ENCODE measurements around the gene SPEM2. TPM values are rescaled to one million over a fixed set of nuclear protein-coding genes. Genes with fewer than 3 reads are reported as not detected.

SPEM2 gene
- total and polyA plus RNA-seq, 2 of the 4 experiments (the other 2 are of a cell fraction) = not detected

- TF ChIP-seq SMC3 (IDR thresholded peaks at IDR 0.05; ENCODE audit: low read depth, low read length) = no peak
Observed at GRCh38 chr17:7462474-7463371, 37.3 kb downstream of the SPEM2 start (continued).

GRCh38 chr17:7463372-7463846 lies 38.0 kb downstream of the SPEM2 start:
- no peak overlapping the region for H2BK120ac ChIP-seq (ENCODE audit: low read depth, low read length)
- ChIA-PET CTCF (no interaction called here), POLR2A (ENCODE audit: unreplicated experiment) (no interaction called here)
- H3K4ac ChIP-seq (ENCODE audit: low read depth, low read length) = no peak overlapping the region
- intact Hi-C loops (cut with micrococcal nuclease) = no loop called here
- no peak overlapping the region for H4K5ac ChIP-seq (ENCODE audit: low read depth, low read length)
- peaks cover 44% of the 10 kb centered on the region for H4K20me1 ChIP-seq (ENCODE audit: insufficient read depth, low read length)
- H3K14ac ChIP-seq (replicated peaks; ENCODE audit: low read depth, low read length) = no peak overlapping the region
- WGBS, 2 experiments (ENCODE audit: extremely low coverage in 2 of 2, insufficient read length in 1 of 2) = 92% methylated on average over 7 of the region's 14 CpGs; no CpG with 5 or more reads in 1 of the 2 experiments
- H3K23ac ChIP-seq (ENCODE audit: low read depth, low read length) = no peak overlapping the region
- no peak overlapping the region for H3K4me2 ChIP-seq (ENCODE audit: low read depth, low read length)
- no peak overlapping the region for H3K18ac ChIP-seq (ENCODE audit: low read depth, low read length)
- H3K27me3 ChIP-seq (ENCODE audit: control insufficient read depth, insufficient read depth, low read length) = no peaks in the 10 kb centered on the region
- H4K8ac ChIP-seq (ENCODE audit: low read depth in 2 of 2, low read length in 2 of 2) = no peak overlapping the region
- no peak overlapping the region for H3K4me3 ChIP-seq (ENCODE audit: insufficient read depth, low read depth, low read length)
- H3K79me1 ChIP-seq (ENCODE audit: low read depth in 1 of 2, low read length in 2 of 2) = peaks cover 16 to 66% of the 10 kb centered on the region in 2 experiments; a peak in 3 of 4 replicates
- H3K9me3 ChIP-seq (ENCODE audit: control insufficient read depth, insufficient read depth, low read length) = no peaks in the 10 kb centered on the region
- no peak overlapping the region for H3K9ac ChIP-seq (ENCODE audit: low read depth, low read length)
- H2BK5ac ChIP-seq (ENCODE audit: low read depth, low read length, poor library complexity, severe bottlenecking) = no peak overlapping the region
- H3K4me1 ChIP-seq (ENCODE audit: control insufficient read depth, insufficient read depth, low read length) = peaks cover 6% of the 10 kb centered on the region; the same call in 1 of the 2 replicates
- ATAC-seq (ENCODE audit: low read depth) (no peak), DNase-seq (no peak)
- peaks cover 46% of the 10 kb centered on the region for H3K36me3 ChIP-seq (ENCODE audit: control insufficient read depth, insufficient read depth, low read length)
- no peak overlapping the region for H2AK9ac ChIP-seq (replicated peaks; ENCODE audit: low read depth, low read length, poor library complexity)
- BruUV-seq (replicated peaks) = no TSS peak
- H2BK20ac ChIP-seq (ENCODE audit: low read depth, low read length) = no peak overlapping the region
- no peak overlapping the region for H2AK5ac ChIP-seq (ENCODE audit: low read depth, low read length)
- H2BK15ac ChIP-seq (ENCODE audit: low read depth, low read length) = no peak overlapping the region
- in situ Hi-C loops (cut with MboI; ENCODE audit: low sequenced_read_pairs) = no loop called here
- no peak overlapping the region for H4K91ac ChIP-seq (ENCODE audit: insufficient read depth, low read depth, low read length)
- no peak overlapping the region for H2AFZ ChIP-seq (replicated peaks; ENCODE audit: low read length, poor library complexity)
- dilution Hi-C loops (cut with HindIII; ENCODE audit: low sequenced_read_pairs, unreplicated experiment) = no loop called here
- H3K56ac ChIP-seq (ENCODE audit: extremely low read depth, insufficient read depth, low read length) = no peak overlapping the region
- no peak overlapping the region for H3K27ac ChIP-seq (ENCODE audit: insufficient read depth, low read length)
- peaks cover 14% of the 10 kb centered on the region for H3K9me1 ChIP-seq (ENCODE audit: insufficient read depth, low read length)
- TF ChIP-seq ELK1 (IDR thresholded peaks at IDR 0.05; ENCODE audit: borderline replicate concordance, low read depth, low read length) (no peak), USF2 (IDR thresholded peaks at IDR 0.05; ENCODE audit: low read depth, low read length) (no peak), NFE2L2 (IDR thresholded peaks at IDR 0.05; ENCODE audit: low read depth, low read length) (no peak), RAD21 (IDR thresholded peaks at IDR 0.05; ENCODE audit: low read length) (no peak), RFX5 (IDR thresholded peaks at IDR 0.05; ENCODE audit: low read depth, low read length) (no peak), MAFK (IDR thresholded peaks at IDR 0.05; ENCODE audit: low read depth, low read length) (no peak), FOS (IDR thresholded peaks at IDR 0.05; ENCODE audit: low read depth, low read length) (no peak), MAZ (IDR thresholded peaks at IDR 0.05; ENCODE audit: borderline replicate concordance, low read depth, low read length) (no peak), MXI1 (IDR thresholded peaks at IDR 0.05; ENCODE audit: borderline replicate concordance, low read depth, low read length) (no peak), CTCF (conservative IDR thresholded peaks at IDR 0.05; ENCODE audit: low read depth, low read length) (no peak), POLR2A (IDR thresholded peaks at IDR 0.05; ENCODE audit: low read depth, low read length) (no peak)
